HG03103 (cell line): ENCODE measurements around the gene RPS6KC1.
"Not testable (repeated sequence)": the region's sequence is repeated elsewhere in the genome, so short reads cannot be mapped to it uniquely, and the experiment has no call there.

ENCODE experiments used
- ATAC-seq: cut with Tn5 transposase; IDR thresholded peaks from one replicate; pipeline ENCODE4 v1.9.1; 2021; ENCODE audit warnings: low read depth; ENCODE audit not compliant: unreplicated experiment

Gene RPS6KC1

GRCh38 chr1:213148905-213149304, 97.9 kb downstream of the RPS6KC1 start:
- ATAC-seq, result no peak

- not testable (repeated sequence) for ATAC-seq
Observed at GRCh38 chr1:213150090-213150489, 99.0 kb downstream of the RPS6KC1 start.

DNA sequence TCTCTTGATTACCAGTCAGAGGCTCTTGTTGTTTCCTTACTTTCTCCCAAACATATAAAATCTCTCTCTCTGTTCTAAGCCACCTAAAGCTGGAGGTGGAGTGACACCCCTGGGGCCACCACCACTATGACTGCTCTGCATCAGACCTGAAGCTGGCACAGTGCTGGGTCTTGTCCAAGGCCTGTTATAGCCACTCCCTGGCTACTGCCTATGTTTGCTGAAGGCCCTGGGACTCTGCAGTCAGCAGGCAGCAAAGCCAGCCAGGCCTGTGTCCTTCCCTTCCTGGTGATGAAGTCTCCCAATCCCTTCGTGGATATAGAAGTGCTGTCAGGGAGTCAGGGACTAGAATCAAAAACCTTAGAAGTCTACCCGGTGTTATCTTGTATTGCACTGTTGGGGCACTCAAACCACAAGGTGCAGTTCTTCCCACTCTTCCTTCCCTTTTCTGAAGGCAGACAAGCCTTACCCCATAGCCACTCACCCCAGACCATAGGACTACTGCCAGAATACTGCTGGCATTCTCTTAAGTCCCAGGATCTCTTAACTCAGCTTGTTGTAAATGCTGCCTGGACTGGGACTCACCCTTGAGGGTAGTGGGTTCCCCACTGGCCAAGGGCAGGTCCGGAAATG, 103.1 kb downstream of the RPS6KC1 start:
- no peak for ATAC-seq

DNA sequence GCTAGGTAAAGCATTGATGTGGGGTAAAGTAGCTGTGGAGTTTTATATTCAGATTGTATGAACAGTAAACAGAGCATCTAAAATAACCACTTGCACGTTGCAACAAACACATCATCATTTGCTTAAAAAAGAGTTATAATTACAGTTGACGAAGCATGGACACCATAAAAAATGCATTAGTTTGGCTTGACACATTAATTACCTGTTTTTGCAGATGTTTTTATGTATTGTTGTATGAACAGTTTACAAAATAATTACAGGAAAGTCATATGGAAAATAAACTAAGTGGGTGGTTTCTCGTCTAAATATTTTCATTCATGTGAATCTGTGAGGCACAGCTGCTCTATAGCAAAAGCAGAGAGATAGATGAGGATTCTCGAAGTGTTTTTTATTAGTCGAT, 108.3 kb downstream of the RPS6KC1 start:
- ATAC-seq, result no peak

GRCh38 chr1:213160442-213160841, 109.4 kb downstream of the RPS6KC1 start:
- not testable (repeated sequence) for ATAC-seq

DNA sequence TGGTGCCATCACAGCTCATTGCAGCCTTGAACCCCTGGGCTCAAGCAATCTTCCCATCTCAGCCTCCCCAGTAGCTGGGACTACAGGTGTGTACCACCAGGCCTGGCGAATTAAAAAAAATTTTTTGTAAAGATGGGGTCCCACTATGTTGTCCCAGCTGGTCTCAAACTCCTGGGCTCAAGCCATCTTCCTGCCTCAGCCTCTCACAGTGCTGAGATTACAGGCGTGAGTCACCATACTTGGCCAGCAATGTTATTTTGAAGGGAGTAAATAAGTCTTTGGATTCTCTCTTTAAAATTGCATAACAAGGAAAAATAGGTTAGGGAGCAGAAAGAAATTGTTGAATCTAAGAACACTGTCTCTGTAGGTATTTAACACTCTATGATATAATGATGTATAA, 111.3 kb downstream of the RPS6KC1 start:
- ATAC-seq, result no peak

- ATAC-seq, result no peak
Observed at GRCh38 chr1:213162862-213163261, 111.8 kb downstream of the RPS6KC1 start.

DNA sequence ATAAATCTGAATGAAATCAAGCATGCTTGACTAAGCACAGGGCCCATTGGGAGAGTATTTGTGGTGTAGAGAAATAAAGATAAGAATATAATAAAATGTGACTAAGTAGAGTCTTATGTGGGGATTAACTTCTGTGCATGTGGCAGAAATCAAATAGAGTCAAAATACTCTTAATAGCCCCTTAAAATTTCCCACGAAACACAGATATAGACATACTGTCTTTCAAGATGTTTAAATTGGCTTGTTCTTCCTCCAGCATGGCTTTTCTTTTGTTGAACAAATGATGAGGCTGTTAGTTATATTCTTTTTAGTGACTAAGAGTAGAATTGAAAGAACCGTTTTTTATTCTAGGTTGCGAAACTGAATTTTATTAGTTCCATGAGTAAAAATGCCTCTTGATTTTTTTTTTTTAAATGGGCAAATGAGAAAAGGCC, 112.3 kb downstream of the RPS6KC1 start:
- ATAC-seq, result no peak

GRCh38 chr1:213164561-213164960, 113.5 kb downstream of the RPS6KC1 start:
- ATAC-seq, result no peak

DNA sequence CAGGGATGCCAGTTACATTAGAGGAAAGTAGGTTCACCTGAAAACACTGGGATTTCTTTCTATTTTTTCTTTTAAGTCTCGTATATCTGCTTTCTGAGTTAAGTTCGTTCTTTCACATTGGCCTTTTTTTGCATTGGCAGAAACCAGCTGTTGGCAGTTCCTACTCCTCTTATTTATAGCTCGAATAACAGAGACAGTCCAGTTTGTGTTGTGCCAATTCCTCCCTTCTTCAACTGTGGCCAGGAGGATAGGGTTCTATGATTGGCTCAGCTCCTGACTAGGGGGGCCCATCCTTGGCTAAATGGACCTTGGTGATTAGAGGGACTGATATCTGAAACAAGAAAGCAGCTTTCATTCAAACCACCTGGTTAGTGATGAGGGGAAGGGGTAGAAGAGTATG, 115.8 kb downstream of the RPS6KC1 start:
- ATAC-seq, result no peak

- no peak for ATAC-seq
Observed at GRCh38 chr1:213171711-213172110, 120.7 kb downstream of the RPS6KC1 start.

DNA sequence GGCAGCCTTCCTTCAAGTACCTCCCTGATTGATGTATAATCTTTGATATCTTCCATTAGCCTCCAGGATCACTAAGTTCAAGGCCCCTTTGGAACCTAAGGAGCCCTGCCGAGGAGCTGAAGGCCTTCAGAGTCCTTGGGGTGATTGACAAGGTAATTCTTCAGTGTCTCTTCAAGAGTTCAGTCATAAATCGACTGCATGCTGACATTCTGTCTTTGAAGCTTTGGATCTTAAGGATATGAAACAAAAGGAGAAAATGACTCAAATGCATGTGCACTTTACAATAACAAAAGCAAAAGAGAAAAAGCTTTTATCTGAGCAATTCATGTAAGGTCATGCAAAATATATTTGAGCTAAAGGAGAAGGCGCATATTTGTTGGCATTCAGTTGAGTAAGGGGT, 125.3 kb downstream of the RPS6KC1 start:
- ATAC-seq, result no peak

- ATAC-seq, result no peak
Observed at GRCh38 chr1:213179784-213180183, 128.7 kb downstream of the RPS6KC1 start.

- no peak for ATAC-seq
Observed at GRCh38 chr1:213180833-213181232, 129.8 kb downstream of the RPS6KC1 start.

GRCh38 chr1:213183036-213183672, 132.1 kb downstream of the RPS6KC1 start:
- ATAC-seq, result no peak

DNA sequence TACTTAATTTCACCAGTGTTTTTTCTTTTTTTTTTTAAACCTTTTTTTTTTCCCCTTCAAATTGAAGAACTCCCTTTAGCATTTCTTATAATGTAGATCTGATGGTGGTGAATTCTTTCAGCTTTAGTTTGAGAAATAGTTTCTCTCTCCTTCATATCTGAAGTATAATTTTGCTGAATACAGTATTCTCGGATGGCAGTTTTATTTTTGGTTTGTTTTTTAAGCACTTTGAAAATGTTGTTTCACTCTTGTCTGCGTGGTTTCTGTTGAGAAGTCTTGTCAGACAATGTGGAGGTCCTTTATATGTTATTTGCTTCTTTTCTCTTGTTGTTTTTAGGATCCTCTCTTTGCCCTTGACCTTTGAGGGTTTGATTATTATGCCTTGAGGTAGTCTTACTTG, 135.1 kb downstream of the RPS6KC1 start:
- ATAC-seq, result no peak

- ATAC-seq, result no peak
Observed at GRCh38 chr1:213192026-213192425, 141.0 kb downstream of the RPS6KC1 start.

DNA sequence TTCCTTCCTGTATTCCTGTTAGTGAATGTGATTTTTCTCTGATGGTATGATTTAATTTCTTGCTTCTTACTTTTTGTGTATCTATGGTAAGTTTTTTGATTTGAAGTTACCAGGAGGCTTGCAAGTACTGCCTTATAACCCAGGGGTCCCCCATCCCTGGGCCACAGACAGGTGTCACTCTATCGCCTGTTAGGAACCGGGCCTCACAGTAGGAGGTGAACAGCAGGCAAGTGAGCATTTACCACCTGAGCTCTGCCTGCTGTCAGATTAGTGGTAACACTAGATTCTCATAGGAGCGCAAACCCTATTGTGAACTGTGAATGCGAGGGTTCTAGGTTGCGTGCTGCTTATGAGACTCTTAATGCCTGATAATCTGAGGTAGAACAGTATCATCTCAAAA, 143.3 kb downstream of the RPS6KC1 start:
- no peak for ATAC-seq

- ATAC-seq, result no peak
Observed at GRCh38 chr1:213194855-213195254, 143.8 kb downstream of the RPS6KC1 start.

DNA sequence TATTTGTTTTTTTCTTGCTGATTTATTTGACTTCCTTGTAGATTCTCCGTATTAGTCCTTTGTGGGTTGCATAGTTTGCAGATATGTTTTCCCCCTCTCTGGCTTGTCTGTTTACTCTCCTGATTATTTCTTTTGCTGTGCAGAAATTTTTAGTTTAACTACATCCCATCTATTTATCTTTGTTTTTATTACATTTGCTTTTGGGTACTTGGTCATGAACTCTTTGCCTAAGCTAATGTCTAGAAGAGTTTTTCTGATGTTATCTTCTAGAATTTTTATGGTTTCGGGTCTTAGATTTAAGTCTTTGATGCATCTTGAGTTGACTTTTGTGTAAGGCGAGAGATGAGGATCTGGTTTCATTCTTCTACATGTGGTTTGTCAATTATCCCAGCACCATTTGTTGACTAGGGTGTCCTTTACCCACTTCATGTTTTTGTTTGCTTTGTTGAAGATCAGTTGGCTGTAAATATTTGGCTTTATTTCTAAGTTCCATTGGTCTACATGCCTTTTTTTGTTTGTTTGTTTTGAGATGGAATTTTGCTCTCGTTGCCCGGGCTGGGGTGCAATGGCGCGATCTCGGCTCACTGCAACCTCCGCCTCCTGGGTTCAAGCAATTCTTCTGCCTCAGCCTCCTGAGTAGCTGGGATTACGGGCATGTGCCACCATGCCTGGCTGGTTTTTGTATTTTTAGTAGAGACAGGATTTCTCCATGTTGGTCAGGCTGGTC, 145.4 kb downstream of the RPS6KC1 start:
- ATAC-seq, result not testable (repeated sequence)

DNA sequence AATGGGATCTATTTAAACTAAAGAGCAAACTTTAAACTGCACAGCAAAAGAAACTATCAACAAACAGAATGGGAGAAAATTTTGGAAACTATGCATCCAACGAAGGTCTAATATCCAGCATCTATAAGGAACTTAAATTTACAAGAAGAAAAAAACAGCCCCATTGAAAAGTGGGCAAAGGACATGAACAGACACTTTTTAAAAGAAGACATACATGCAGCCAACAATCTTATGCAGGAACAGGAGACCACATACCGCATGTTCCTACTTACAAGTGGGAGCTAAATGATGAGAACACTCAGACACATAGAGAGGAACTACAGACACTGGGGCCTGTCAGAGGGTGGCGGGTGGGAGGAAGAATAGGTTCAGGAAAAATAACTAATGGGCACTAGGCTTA, 149.6 kb downstream of the RPS6KC1 start:
- no peak for ATAC-seq
